ENCODE measurements around the gene QSOX2. TPM values are rescaled to one million over a fixed set of nuclear protein-coding genes. Genes with fewer than 3 reads are reported as not detected.

Gene QSOX2
- 10 to 100 TPM in 3 of 6 donors, 1 to 10 TPM in 3; 6.8 to 11.0 (median 10.4) TPM for total RNA-seq
- 10 to 100 TPM; 12.2 to 19.1 TPM for polyA plus RNA-seq

GRCh38 chr9:136245219-136246150 lies at the start of gene QSOX2:
Gene QSOX2, minus strand, starts transcription at chr9:136245812. Its CDS starts 9 bp downstream, at chr9:136245803.
- Histone ChIP-seq H3K9me3 (no peaks in the 10 kb centered on the region), H3K4me1 (peaks cover 33 to 54% (median 39%) of the 10 kb centered on the region in 3 donors), H3K4me3 (peak within 1 kb of the TSS; percentile 69 to 87 (median 78)), H3K27ac (peak within 1 kb of the TSS in 1 of 4 donors; percentile 46), H3K27me3 (no peaks in the 10 kb centered on the region), H3K36me3 (no peaks in the 10 kb centered on the region)
- intact Hi-C loops (cut with DNase I) = no loop called here
- DNase-seq = peak; percentile 75 to 95 (median 88)
- ATAC-seq = peak; percentile 69 to 78 (median 74)
- no peak for FAIRE-seq
- WGBS, 2 donors = 0 to 1% methylated on average over 68 to 110 of the region's 112 CpGs
- no peak for TF ChIP-seq CTCF (IDR thresholded peaks at IDR 0.05)

- ATAC-seq = no peak
- FAIRE-seq = no peak
- 80 to 89% methylated on average over 16 of the region's 16 CpGs for WGBS, 2 donors
- no peak for TF ChIP-seq CTCF (IDR thresholded peaks at IDR 0.05)
- intact Hi-C loops (cut with DNase I) = no loop called here
- Histone ChIP-seq H3K4me3 (no peak overlapping the region), H3K27ac (no peak overlapping the region), H3K36me3 (no peaks in the 10 kb centered on the region), H3K27me3 (no peaks in the 10 kb centered on the region), H3K9me3 (no peaks in the 10 kb centered on the region), H3K4me1 (peaks cover 6 to 13% (median 12%) of the 10 kb centered on the region in 3 donors)
- peak in 2 of 6 donors; percentile 24 to 51 for DNase-seq
These were observed 49.4 kb upstream of the QSOX2 start for GRCh38 chr9:136295055-136295454.

GRCh38 chr9:136294437-136294836 lies 48.8 kb upstream of the QSOX2 start:
- Histone ChIP-seq H3K27ac (no peak overlapping the region), H3K4me3 (no peak overlapping the region), H3K4me1 (peaks cover 6 to 13% (median 12%) of the 10 kb centered on the region in 3 donors), H3K27me3 (no peaks in the 10 kb centered on the region), H3K36me3 (no peaks in the 10 kb centered on the region), H3K9me3 (no peaks in the 10 kb centered on the region)
- no peak for ATAC-seq
- TF ChIP-seq CTCF (IDR thresholded peaks at IDR 0.05) = no peak
- intact Hi-C loops (cut with DNase I) = no loop called here
- WGBS, 2 donors = 69 to 90% methylated on average over 5 of the region's 5 CpGs
- no peak for FAIRE-seq
- DNase-seq = peak in 2 of 6 donors; percentile 33 to 62

- no peaks in the 10 kb centered on the region for H3K9me3 ChIP-seq
- no peak overlapping the region for H3K27ac ChIP-seq
- no peaks in the 10 kb centered on the region for H3K36me3 ChIP-seq
- H3K27me3 ChIP-seq = no peaks in the 10 kb centered on the region
- FAIRE-seq (no peak), ATAC-seq (no peak), DNase-seq (no peak)
- H3K4me3 ChIP-seq = no peak overlapping the region
- H3K4me1 ChIP-seq = peaks cover 6 to 13% (median 12%) of the 10 kb centered on the region in 3 donors
- TF ChIP-seq CTCF (IDR thresholded peaks at IDR 0.05) = no peak
- WGBS, 2 donors = 75 to 83% methylated on average over 14 of the region's 14 CpGs
- intact Hi-C loops (cut with DNase I) = no loop called here
These were observed 48.0 kb upstream of the QSOX2 start for GRCh38 chr9:136293476-136294077.

Measured in pancreas (tissue), 10 donors.